ENCODE measurements around the gene SH2D3C.

Gene SH2D3C

GRCh38 chr9:127703289-127703946, 75.0 kb downstream of the SH2D3C start:
- Mint-ChIP-seq H3K36me3 (ENCODE audit: low read depth) (no peaks in the 10 kb centered on the region), H3K4me3 (no peak overlapping the region), H3K27ac (no peak overlapping the region), H3K4me1 (peaks cover 33% of the 10 kb centered on the region), H3K27me3 (ENCODE audit: low read depth) (peaks cover 4% of the 10 kb centered on the region), H3K9me3 (no peaks in the 10 kb centered on the region)
- no peak for TF ChIP-seq CTCF (IDR thresholded peaks at IDR 0.05; ENCODE audit: unreplicated experiment in 3 of 3)

GRCh38 chr9:127700594-127701255, 77.7 kb downstream of the SH2D3C start:
- Mint-ChIP-seq H3K27me3 (ENCODE audit: low read depth) (peaks cover 4% of the 10 kb centered on the region), H3K4me1 (peaks cover 34% of the 10 kb centered on the region)
- no peak for TF ChIP-seq CTCF (IDR thresholded peaks at IDR 0.05; ENCODE audit: unreplicated experiment in 3 of 3)

GRCh38 chr9:127700140-127700539, 78.3 kb downstream of the SH2D3C start:
- TF ChIP-seq CTCF (IDR thresholded peaks at IDR 0.05; ENCODE audit: unreplicated experiment in 3 of 3), result no peak
- Mint-ChIP-seq H3K4me3 (peak overlapping the region; percentile 34 to 62 (median 58)), H3K9me3 (no peaks in the 10 kb centered on the region), H3K4me1 (peaks cover 40% of the 10 kb centered on the region), H3K36me3 (ENCODE audit: low read depth) (no peaks in the 10 kb centered on the region), H3K27me3 (ENCODE audit: low read depth) (peaks cover 4% of the 10 kb centered on the region), H3K27ac (peak overlapping the region; percentile 70 to 92 (median 75))

More at GRCh38 chr9:127700594-127701255, 77.7 kb downstream of the SH2D3C start:
- Mint-ChIP-seq H3K27ac (peak overlapping the region; percentile 70 to 92 (median 75)), H3K36me3 (ENCODE audit: low read depth) (no peaks in the 10 kb centered on the region), H3K4me3 (peak overlapping the region in 1 of 3 experiments; percentile 34), H3K9me3 (no peaks in the 10 kb centered on the region)

DNA sequence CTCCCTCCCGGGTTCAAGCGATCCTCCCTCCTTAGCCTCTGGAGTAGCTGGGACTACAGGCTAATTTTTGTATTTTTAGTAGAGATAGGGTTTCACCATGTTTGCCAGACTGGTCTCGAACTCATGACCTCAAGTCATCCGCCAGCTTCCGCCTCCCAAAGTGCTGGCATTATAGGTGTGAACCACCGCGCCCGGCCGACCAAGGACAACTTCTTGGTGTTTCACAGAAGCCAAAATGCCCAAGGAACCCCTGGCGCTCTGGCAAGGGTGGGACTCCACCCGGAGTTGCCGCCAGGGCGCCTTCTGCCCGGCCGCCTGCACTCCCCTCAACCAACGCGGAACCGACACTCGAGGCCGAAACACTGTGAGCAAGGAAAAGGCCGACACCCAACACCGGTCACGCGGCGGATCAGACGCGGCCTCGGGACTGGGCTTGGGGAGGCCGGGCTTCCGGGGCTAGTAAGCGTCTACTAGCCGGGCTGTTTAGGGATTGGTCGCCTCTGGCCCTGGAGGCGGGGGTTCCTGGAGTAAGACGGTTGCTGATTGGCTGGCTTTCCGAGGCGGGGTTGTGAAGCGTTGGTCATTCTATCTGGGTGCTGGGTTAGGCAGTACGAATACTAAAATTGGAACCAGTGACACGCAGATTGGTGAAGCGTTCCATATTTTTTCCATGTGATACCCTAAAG, 79.3 kb downstream of the SH2D3C start:
- no peaks in the 10 kb centered on the region for H3K9me3 Mint-ChIP-seq
- H3K36me3 Mint-ChIP-seq (ENCODE audit: low read depth), result no peaks in the 10 kb centered on the region
- peak overlapping the region; percentile 63 to 84 (median 75) for H3K27ac Mint-ChIP-seq
- H3K4me1 Mint-ChIP-seq, result peaks cover 39% of the 10 kb centered on the region
- TF ChIP-seq CTCF (IDR thresholded peaks at IDR 0.05; ENCODE audit: unreplicated experiment in 3 of 3), result no peak
- peak overlapping the region; percentile 40 to 77 (median 61) for H3K4me3 Mint-ChIP-seq
- H3K27me3 Mint-ChIP-seq (ENCODE audit: low read depth), result peaks cover 4% of the 10 kb centered on the region

- Mint-ChIP-seq H3K27me3 (ENCODE audit: low read depth) (peaks cover 4% of the 10 kb centered on the region), H3K9me3 (no peaks in the 10 kb centered on the region), H3K4me3 (peak overlapping the region; percentile 4 to 60 (median 24)), H3K27ac (peak overlapping the region in 1 of 3 experiments; percentile 50), H3K36me3 (ENCODE audit: low read depth) (no peaks in the 10 kb centered on the region), H3K4me1 (peaks cover 39% of the 10 kb centered on the region)
- TF ChIP-seq CTCF (IDR thresholded peaks at IDR 0.05; ENCODE audit: unreplicated experiment in 3 of 3), result no peak
These were observed 80.1 kb downstream of the SH2D3C start for GRCh38 chr9:127698386-127698785.
